Hypothalamus (tissue), 51 donors: Measurements from ENCODE around the gene ATP2B3.

Experiments
- DNase-seq, 51 donors: peaks; one replicate each; lab custom pipeline; 2025; lab: John Stamatoyannopoulos, UW

ATP2B3 gene

DNA sequence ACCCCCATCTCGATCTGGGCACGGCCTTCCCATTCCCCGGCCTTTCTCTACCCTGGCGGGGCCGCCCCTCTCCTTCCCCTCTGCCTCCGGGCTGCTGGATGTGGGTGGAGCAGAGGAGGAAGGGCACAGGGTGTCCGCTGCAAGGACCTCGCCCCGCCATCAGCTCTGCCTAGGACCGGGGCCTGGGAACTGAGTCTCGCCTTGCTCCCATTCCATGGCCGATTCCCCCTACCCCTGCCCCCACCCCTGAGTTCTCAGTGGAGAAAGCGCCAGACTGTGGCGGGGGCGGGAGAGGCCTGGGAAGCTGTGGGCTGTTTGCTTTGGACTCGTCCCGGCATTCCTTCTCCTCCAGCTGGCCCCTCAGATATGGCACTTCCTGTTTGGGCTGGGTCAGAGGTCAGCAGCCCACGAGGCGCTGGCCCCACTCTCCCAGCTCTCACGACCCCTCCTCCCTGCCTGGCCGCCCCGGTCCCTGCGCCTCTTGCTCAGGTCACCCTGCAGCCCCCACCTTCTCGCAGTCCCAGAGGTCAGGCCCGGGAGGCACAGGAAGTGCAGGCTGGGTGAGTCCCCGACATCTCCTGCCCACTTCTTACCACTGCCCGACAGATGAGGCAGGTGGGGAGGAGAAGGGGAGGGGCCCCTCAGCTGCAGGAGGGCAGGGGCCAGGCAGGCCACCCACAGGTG, 29.1 kb upstream of the ATP2B3 start:
- DNase-seq = no peak

- no peak for DNase-seq
These were observed 27.1 kb upstream of the ATP2B3 start for GRCh38 chrX:153490217-153490930.

GRCh38 chrX:153491351-153491914, 26.0 kb upstream of the ATP2B3 start:
- no peak for DNase-seq

GRCh38 chrX:153491918-153492317, 25.5 kb upstream of the ATP2B3 start:
- no peak for DNase-seq

DNA sequence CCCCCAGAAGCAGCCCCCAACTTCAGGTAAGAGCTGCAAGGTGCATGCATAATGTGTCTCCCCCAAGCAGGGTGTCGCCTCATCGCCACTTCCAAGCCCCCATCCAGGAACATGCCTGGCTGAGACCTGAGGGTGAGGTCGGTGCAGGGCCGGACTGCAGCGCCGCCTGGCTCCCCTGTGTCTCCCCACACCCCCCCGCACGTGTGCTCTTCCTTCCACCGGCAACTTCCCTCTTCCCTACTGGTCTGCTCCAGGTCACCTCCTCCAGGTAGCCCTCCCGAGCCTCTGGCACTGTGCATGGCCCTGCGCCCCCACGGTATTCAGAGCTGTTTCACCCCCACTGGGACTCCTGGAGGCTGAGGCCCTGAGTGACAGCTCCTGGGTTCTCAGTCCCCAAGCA, 24.9 kb upstream of the ATP2B3 start:
- no peak for DNase-seq

DNA sequence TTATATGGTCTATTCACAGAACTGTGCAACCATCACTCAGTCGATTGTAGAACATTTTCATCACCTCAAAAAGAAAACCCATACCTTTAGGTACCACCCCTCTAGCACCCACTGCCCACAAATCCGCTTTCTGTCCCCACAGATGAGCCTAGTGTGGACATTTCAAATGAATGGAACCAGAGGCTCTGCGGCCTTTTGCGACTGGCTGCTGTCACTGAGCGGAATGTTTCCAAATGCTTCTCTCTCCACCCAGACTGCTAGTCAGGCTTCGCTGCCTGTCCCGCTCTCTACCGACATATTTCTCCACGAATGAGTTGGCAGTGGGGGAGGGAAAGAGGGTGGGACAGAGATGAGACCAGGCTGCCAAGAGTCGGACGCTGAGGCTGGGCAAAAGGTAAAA, 24.4 kb upstream of the ATP2B3 start:
- DNase-seq = no peak

DNA sequence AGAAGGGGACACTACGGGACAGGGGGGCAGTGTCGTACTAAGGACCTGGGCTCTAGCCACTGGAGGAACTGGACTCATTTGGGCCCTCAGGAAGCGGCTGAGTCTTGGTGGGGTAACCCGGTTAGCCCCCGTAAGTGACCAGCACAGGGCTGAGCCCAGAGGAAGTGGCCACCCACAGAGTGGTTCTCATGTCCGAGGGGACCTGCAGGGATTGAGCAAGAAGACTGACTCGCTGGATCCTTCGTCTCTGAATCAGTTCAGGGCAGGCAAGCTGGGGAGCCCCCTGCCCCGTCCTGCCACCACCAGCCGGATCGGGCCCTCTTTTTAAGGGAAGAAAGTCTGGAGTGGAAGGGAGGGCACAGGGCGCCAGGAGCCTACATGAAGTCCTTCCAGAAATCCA, 23.4 kb upstream of the ATP2B3 start:
- DNase-seq = no peak

DNA sequence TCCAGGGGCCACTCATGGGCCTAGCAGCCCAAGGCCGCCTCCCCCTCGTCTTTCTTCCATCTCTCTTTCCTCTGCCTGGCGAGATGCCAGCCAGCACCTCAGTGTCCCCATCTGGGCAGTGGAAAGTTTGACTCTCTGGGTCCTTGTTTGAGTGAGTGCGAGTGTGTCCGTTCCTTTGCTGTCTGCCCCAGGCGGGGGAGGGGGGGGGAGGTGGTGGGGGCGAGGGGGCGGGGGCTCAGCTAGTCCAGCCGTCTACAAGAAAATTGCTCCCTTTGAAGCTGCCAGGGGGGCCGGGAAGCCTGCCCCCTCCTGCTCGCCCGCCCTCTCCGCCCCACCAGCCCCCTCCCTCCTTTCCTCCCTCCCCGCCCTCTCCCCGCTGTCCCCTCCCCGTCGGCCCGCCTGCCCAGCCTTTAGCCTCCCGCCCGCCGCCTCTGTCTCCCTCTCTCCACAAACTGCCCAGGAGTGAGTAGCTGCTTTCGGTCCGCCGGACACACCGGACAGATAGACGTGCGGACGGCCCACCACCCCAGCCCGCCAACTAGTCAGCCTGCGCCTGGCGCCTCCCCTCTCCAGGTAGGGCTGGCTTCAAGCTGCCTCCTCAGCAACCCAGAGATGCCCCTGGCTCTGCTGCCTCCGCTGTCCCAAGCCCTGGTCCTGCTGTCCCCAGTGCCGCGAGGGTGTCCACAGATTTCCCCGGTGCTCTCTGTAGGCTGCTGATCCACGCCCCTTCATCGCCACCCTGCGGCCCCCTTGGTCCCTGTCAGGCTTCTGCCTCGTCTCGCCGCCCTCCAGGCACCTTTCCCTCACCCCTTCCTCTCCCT, 22.7 kb upstream of the ATP2B3 start, which contains the start of gene BGN:
Gene BGN, plus strand, starts transcription at position 440 of the 821 bp plus-strand sequence. CDS start 9,652 bp downstream, outside the sequence.
- DNase-seq = peak in 14 of 51 donors; percentile 3 to 55 (median 19)

- peak in 12 of 51 donors; percentile 3 to 55 (median 20) for DNase-seq
These were observed 22.1 kb upstream of the ATP2B3 start for GRCh38 chrX:153495362-153495751.

DNA sequence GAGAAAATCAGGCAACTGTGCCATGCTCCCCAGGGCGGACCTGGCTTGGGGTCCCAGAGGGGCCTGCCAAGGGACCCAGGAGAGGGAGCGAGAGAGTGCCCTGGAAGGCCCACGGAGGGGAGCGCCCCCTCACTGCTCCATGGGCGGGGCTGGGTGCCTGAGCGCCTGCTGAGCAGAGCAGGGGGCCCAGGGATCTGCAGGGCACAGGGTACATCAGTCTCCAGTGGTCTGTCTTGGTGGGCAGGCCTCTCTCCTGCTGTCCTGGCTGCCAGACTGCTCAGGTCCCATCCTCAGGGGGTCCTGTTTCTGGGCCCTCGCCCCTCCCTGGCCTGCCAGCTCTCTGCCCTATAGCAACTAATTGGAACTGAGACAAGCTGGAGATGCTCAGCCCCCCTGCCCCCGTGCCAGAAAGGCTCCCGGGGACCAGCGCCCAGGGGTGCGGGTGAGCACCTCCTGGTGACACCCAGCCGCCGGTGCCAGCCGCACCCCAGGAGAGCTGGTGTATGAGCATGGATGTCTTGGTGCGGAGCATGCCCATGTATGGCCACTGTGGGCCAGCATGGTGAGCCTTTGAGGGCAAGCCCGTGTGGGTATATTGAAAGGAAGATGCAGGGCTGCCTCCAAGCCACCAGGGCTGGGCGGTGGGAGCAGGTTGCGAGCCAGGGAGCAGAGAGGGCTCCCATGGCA, 21.4 kb upstream of the ATP2B3 start:
- DNase-seq = no peak

- no peak for DNase-seq
These were observed 20.9 kb upstream of the ATP2B3 start for GRCh38 chrX:153496590-153496959.

- DNase-seq = no peak
These were observed 19.0 kb upstream of the ATP2B3 start for GRCh38 chrX:153498453-153498852.

GRCh38 chrX:153499341-153499740, 18.1 kb upstream of the ATP2B3 start:
- DNase-seq = no peak

- DNase-seq = peak in 40 of 51 donors; percentile 4 to 81 (median 53)
These were observed 17.6 kb upstream of the ATP2B3 start for GRCh38 chrX:153499876-153500275.

DNA sequence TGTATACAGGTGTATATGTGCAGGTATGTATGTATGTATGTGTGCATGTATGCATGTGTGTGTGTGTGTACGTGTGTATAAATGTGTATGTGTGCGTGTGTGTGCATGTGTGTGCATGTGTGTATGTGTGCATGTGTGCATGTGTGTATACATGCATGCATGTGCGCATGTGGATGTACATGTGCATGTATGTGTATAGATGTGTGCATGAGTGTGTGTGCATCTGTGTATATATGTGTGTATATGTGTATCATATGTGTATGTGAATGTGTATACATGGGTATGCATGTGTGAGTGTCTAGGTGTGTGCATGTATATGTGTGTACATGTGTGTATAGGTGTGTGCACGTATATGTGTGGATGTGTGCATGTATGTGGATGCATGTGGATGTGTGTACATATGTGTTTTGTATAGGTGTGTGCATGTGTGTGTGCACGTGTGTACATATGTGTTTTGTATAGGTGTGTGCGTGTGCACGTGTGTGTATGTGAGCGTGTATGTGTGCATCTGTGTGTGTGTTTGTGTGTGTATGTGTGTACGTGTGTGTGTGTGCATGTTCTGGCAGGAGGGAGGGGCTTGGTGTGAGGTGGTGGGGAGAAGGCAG, 16.7 kb upstream of the ATP2B3 start:
- DNase-seq = no peak

DNA sequence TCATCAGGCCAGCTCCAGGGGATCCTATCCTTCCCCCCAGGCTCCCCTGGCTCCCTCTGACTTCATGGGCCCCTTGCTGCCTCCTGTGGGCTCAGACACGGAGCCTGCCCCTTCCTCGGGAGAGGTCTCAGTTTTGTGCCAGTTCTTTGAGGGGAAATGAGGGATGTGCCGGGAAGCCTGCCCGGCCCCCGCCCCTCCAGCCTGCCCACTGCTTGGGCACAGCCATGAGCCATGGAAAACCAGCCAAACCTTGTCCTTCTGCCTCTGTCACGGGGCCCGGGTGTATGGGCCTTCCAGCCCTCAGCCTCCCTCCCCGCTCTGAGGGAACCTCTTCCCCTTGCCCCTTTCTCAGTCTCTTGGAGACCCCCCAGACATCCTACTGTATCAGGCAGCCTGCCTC, 15.9 kb upstream of the ATP2B3 start:
- DNase-seq = peak in 16 of 51 donors; percentile 3 to 47 (median 13)

DNA sequence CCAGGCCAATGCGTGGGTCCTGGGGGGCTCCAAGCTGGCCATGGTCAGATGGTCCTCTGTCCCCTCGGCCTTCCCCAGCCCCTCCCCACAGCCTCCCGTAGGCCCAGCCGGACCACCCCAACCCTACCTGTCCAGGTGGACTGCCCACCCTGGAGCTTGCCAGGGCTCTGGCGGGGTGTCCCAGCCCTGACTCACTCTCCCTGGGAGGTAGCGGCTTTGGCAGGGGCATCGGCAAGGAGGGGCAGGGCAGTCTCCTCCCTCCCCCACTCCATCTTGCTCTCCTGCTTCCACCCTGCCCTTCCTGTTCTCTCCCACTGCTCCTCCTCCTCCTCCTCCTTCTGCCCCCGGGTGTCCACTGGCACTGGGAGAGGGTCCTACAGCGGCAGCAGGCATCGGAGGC, 15.3 kb upstream of the ATP2B3 start:
- peak in 1 of 51 donors; percentile 1 for DNase-seq

GRCh38 chrX:153502796-153503195, 14.6 kb upstream of the ATP2B3 start:
- no peak for DNase-seq

- DNase-seq = no peak
These were observed 12.9 kb upstream of the ATP2B3 start for GRCh38 chrX:153504445-153505016.

DNA sequence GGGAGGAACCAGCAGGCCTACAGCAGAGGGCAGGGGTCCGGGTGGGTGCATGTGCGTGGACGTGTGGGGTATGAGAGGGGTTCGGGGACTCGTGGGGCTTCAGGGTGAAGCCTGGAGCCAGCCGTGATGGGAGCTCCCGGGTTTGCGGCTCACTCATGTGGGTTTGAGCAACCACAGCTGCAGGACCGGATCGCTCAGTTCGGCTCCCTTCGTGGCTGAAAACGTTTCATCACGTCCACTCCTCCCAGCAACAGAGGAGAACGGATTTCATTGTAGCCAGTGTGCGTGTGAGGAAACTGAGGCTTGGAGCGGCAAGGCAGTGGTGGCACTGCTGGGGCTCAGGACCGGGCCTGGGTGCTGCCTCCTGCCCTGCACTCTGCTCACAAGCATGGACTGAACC, 12.1 kb upstream of the ATP2B3 start:
- no peak for DNase-seq
